GM12878 (cell line): ENCODE measurements around the gene OR1J4. TPM values are rescaled to one million over a fixed set of nuclear protein-coding genes. Genes with fewer than 3 reads are reported as not detected.

Experiments used
- ATF3 ChIP-seq: IDR thresholded peaks from 2 replicates; pipeline ENCODE4 v1.6.1; 2011; ENCODE audit warnings: low read depth, mild to moderate bottlenecking, low read length, moderate library complexity, borderline replicate concordance; ENCODE audit errors: extremely low read depth
- BCLAF1 ChIP-seq: fragments of 450-650 bp; IDR thresholded peaks from 2 replicates; pipeline ENCODE4 v1.6.1; 2017; ENCODE audit warnings: antibody characterized with exemption, mild to moderate bottlenecking, moderate library complexity
- CUX1 ChIP-seq: IDR thresholded peaks from 2 replicates; pipeline ENCODE4 v1.6.1; 2012; ENCODE audit warnings: improper control_type of control experiment, low read depth, low read length; ENCODE audit not compliant: insufficient replicate concordance
- FOS ChIP-seq: IDR thresholded peaks from 3 replicates; pipeline ENCODE4 v1.6.1; 2011; ENCODE audit warnings: borderline replicate concordance; ENCODE audit not compliant: insufficient read length; ENCODE audit errors: extremely low read depth
- LARP7 ChIP-seq: fragments of 450-650 bp; IDR thresholded peaks from 2 replicates; pipeline ENCODE4 v1.6.1; 2017; ENCODE audit warnings: mild to moderate bottlenecking
- SUZ12 ChIP-seq: fragments of 200-600 bp; sonication (generic); IDR thresholded peaks from one replicate; pipeline ENCODE4 v1.6.1; 2018; ENCODE audit warnings: antibody characterized with exemption, mild to moderate bottlenecking; ENCODE audit not compliant: unreplicated experiment
- polyA plus RNA-seq, 11 experiments: library from polyadenylated mRNA; depleted of rRNA in 4 of 11; unstranded in 6 of 11; stranded (reverse) in 5 of 11; fragments of >200 nt; fragmentation: Nextera tagmentation in 4 of 11; fragmentation: Illumina TruSeq in 1 of 11; extraction: Ambion mirVana in 4 of 11; extraction: Trizol in 1 of 11; gene quantifications; 1 replicate in 1 of 11; 2 replicates in 10 of 11; pipeline versions ENCODE4 v1.2.1 to v1.2.3, GENCODE V29; 2011 to 2016; ENCODE audit warnings: inconsistent platforms in 2 of 11, missing spikeins in 2 of 11, low read depth in 1 of 11
- total RNA-seq, 4 experiments: library from RNA; depleted of rRNA in 3 of 4; stranded (reverse); fragments of >200 nt in 3 of 4; fragmentation: Illumina TruSeq in 1 of 4; extraction: Trizol in 1 of 4; gene quantifications; 2 replicates each; pipeline versions ENCODE4 v1.2.1 to v1.2.3, GENCODE V29; 2013 to 2021

The OR1J4 gene
- total and polyA plus RNA-seq, 10 of the 15 experiments (the other 5 are each of a cell fraction or from before 2014, with no cell fraction given) = 0.12 TPM; not detected in 9

GRCh38 chr9:122477826-122478225 is 41.1 kb upstream of the OR1J4 start, which contains the start of gene OR1J1 (continued):
- no peak for TF ChIP-seq CUX1
- TF ChIP-seq FOS = no peak
- TF ChIP-seq LARP7 = no peak
- no peak for TF ChIP-seq ATF3
- TF ChIP-seq SUZ12 = no peak
- no peak for TF ChIP-seq BCLAF1
